RKO (cell line): ENCODE data around the gene KCNK17.

Experiments used
- DNase-seq: peaks from one replicate; pipeline ENCODE4 v3.0.0-alpha.2; 2016; ENCODE audit warnings: low spot score

The KCNK17 gene

DNA sequence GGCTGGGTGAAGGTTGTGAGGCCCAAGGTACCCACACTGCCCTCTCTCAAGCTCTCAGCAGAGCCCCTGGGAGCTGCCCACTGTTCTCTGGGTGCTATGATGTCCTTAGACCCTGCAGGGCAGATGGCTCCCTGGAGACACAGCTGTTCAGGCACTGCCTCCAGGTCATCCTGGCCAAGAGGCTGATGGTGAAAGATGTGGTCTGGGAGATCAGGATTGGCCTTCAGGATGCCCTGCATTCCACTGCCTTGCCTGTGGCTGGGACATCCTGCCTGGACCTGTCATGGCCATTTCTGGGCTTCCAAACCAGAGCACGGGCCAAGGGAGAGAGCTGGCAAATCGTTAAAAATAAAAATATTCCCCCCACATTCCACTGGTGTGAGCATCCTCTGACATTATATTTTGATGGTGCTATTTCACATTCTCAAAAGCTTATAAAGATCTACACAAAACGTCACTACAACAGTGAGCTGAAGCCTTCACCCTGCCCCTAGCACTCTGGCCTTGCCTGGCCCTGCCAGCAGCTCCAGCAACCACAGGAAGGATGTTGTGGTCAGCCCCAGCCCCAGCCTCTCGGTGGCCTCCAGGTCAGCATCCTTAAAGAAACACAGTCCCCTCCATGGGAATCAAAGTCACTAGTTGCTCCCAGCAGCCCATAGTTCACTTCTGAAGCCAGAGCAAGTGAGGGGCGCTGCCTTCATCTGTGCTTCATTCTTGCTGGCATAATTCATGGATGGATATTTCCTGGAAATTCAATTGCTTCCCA lies 21.7 kb upstream of the KCNK17 start:
- no peak for DNase-seq

DNA sequence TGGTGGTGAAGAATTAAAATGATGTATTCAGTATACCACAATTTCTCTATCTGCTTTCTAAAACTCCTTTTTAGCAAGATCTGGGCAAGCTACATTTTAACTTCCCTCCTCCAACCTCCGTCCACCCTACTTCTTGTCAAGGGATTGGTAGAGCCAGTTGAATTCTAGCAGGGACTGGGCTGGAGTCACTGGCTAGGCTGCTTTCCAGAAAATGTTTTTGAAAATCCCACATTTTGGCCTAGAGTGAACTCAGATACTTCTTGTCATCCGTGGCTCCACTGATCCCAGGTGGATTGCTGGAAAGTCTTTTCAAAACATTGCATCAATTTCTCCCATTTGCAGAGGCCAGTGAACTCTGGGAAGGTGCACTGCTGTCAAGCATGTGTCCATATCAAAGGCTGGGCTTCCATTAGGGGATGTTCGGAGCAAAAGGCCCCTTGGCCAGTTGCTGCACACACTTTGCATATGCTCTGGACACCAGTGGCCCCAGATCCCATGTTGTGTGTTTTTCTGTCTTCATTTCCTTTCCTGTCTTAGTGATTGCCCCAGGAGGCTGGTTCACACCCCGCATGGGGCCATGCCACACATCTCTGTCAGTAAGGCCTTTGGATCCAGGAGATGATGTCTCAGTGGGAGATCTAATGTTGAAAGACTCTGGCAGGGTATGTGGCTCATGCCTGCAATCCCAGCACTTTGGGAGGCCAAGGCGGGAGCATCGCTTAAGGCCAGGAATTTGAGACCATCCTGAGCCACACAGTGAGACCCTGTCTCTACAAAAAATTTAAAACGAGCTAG lies 19.6 kb upstream of the KCNK17 start:
- no peak for DNase-seq

DNA sequence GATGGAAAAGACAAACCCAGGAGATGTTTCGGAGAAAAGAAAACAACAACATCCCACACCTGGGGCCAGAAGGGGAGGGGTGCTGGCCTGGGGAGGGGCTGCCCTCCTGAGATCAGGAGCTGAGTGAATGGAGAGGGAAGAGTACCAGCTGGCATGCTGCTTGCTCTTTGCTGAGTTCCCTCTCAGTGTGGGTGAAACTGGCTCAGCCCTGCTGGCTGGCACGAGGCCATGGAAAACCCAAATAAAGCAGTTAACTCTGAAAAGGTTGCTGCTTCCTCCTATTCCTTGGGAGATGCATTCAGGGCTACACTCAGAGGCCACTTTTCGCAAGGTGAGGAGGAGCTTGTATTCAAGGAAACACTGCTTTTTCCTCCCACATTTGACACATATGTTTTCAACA lies 16.3 kb upstream of the KCNK17 start:
- DNase-seq = no peak

- no peak for DNase-seq
Observed at GRCh38 chr6:39330057-39330456, 15.8 kb upstream of the KCNK17 start.

DNA sequence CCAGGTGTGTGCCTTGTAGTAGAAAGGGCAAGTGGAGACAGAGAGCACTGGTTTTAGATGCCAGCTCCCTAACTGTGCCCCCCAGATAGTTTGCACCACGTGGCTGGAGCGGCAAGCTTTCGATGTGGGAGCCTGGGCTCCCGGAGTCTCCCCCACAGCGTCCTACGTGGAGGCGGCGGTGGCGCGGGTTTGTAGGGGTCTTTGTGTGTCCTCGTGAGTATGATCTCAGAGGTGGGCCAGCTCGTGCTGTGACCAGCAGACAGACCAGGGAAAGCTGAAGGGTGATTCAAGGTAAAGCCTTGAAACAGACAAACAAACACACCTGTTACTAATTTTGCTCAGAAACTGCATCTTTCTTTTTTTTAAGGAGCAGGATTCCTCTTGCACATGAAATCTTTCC lies 13.8 kb upstream of the KCNK17 start:
- DNase-seq = no peak

DNA sequence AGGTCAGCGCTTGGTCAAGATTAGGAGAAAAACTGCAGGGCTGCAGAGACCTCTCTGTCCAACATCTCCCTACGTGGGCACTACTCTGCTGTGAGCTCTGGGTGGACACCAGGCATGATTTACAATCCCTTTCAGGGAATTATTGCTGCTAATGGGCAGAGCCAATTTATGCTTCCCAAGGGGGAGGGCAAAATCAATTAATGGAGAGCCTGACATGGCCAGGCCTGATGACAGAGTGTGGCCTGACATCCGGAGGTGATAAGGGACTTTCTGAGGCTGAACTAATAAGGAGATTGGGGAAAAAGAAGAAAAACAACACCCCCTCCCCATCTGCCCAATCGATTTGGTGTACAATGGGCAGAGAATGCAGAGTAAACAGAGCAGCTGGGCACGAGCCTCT lies 13.3 kb upstream of the KCNK17 start:
- DNase-seq = no peak

GRCh38 chr6:39322306-39322850 lies 8.2 kb upstream of the KCNK17 start, which contains the start of gene KCNK16:
Gene KCNK16, minus strand, starts transcription at chr6:39322702. Its CDS starts 162 bp downstream, at chr6:39322540.
- DNase-seq = no peak

GRCh38 chr6:39321761-39322160 lies 7.5 kb upstream of the KCNK17 start:
- no peak for DNase-seq

DNA sequence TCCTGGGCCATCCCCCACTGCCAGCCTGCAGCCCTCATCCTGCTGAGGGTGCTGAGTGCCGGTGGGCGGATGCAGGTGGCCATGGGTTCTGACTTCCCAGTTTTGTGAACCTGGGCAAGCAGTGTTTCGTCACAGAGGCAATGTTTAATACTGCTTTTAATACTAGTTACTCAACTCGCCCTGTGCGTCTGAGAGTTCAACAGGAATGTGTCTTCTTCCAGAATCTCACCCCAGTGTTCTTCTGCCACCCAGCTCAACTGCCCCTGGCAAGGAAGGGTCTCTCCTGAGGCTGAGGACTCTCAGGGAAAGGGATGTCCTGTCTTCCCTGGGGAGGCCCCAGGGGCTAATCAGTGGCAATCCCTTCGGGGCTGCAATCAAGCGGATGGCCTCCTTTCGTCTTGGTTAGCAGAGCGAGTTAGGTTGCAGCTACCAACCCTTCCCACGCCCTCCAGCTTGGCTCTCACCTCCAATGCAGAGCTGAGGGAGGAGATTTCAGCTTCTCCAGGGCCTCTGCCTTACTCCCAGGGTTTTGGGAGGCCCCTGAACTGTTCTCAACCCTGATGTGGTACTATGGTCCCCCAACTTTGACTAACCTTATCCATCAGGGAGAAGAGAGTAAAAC lies 6.3 kb upstream of the KCNK17 start:
- DNase-seq = no peak

- DNase-seq = no peak
Observed at GRCh38 chr6:39319621-39320362, 5.6 kb upstream of the KCNK17 start.

GRCh38 chr6:39317256-39317655 lies 3.0 kb upstream of the KCNK17 start:
- no peak for DNase-seq

DNA sequence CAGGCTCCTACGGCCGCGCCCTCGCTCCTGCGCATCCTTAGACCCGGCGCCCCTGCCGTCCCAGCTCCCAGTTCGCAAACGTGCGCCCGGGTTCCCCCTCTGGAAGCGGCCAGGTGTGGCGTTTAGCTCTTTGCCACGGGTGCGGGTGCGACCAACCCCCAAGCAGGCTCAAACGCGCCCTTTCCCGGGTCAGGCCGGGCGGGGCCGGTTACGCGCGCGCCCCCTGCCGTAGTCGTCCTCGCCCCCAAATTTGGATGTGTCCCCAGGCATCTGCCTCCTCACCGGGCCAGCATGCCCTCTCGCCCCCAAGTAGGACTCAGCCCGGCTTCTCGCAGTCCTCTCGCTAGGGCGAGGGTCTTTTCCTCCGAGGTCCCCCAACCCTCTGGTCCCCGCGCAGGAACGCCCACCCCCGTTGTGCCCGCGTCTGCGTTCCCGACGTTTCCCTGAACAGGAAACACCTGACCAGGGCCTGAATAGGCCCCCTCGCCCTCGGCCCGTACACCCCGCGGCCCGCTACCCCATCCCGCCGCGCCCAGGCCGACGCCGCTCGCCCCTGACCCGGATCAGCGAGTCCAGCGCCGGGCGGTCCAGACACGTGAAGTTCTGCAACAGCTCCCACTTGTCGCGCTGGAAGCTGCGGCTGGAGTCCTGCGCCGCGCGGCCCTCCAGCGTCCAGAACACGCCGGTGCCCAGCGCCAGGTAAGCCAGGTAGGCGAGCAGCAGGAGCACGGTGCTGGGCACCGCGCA lies 520 bp downstream of the KCNK17 start:
- DNase-seq = no peak

GRCh38 chr6:39312912-39313525 lies 1.2 kb downstream of the KCNK17 start:
- no peak for DNase-seq

DNA sequence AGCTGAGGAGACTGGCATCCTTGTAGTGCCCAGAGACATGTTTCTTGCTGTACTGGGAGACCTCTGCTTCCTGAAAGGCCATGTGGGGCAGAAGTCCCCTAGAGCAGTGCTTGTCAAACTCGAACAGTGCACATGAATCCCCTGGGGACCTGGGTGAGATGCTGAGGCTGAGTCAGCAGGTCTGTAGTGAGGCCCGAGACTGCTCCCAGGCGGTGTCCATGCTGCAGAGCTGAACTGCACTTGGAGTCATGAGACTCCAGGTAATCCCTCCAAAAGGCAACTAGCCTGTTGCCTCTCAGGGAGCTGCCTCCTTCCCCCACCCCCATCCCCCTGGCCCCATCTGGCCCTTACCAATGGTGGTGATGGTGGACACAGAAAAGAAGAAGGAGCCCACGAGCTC lies 3.7 kb downstream of the KCNK17 start:
- no peak for DNase-seq

DNA sequence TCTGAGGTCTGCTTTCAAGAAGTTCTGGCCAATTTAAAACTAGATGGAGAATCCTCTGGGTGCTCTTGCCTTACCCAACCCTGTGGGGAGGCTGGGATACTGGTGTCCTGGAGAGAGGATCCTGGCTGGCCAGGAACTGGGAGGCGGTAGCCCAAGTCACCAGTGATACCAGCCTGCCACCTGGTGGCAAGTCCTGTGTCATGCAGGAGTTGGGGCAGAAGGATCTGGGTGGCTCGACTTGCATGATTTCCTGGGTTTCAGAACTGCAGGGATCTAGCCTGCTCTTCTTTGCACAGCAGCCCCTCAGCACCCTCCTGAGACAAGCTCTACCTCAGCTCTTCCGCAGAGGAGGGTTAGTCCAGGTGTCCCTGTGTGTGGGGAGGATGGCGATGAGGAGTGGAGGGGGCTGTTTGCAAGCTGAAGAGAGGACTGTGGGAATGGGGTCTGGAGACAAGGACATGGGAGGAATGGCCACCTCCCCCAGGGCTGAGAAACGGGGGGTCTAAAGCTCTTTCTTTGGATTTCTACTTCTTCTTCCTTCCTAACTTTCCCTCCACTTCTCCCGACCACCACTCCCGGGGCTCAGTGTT lies 4.2 kb downstream of the KCNK17 start:
- peak; percentile 58 for DNase-seq

- DNase-seq = no peak
Observed at GRCh38 chr6:39307462-39307861, 6.8 kb downstream of the KCNK17 start.

- no peak for DNase-seq
Observed at GRCh38 chr6:39304951-39305350, 9.3 kb downstream of the KCNK17 start.

DNA sequence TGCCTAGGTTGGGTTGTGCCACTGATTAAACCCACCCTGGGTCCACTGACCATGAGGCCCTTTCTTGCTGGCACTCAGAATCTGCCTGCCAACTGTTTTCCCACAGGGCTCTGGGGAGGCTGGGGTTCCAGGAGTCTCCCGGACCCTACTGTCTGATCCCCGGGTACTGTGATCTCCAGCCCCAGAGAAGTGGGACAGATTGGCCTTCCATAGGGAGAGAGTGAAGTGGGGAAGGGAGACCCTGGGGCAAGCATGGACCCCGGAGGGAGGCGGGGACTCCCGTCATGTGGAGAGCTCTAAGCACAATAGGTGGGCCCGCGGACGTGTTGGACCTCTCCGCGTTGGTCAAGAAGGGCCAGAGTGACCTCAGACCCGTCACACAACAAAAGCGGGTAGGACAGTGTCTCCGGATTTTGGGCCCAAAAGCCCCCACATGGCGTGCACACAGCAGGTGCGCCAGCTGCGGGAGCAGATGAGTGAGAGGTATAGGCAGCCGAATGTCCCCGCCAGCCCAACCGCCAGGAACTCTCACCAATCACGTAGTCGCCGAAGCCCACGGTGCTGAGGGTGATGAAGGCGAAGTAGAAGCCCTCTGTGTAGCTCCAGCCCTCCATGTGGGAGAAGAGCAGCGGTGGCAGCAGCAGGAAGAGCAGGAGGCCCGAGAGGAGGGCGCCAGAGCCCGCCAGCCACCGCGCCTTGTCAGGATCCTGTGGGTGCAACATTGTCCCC lies 10.6 kb downstream of the KCNK17 start:
- DNase-seq = no peak

DNA sequence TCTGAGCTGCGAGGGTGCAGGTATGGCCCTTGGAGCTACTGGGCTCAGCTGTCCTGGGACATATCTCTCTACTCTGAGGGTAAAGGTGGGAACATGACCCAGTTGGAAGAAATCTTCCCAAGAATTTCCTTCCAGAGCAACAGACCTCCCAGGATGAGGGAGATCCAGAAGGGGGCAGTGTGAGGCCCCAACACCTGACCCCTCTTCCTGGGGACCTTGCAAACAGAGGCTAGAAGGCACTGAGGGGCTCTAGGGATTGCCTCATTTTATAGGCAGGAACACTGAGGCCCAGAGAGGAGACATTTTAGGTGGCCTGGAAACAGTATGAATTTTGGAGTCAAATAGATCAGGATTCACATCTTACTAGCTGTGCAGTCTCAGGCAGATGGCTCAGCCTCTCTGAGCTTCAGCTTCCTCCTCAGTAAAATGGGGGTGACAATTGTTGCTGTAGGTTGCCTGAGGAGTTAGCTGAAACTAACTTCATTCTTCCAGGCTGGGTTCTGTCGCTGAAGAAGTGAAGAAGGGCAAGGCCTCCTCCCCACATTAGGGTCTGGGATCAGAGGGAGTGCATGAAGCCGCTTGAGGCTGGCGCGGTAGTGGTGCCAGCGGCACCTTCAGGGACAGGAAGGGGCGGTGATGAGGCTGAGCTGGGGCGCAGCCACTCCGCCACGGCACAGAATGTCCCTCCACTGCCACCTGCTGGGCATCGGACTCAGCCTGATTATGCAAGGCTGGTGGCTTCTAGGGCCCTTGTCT lies 11.4 kb downstream of the KCNK17 start:
- peak; percentile 78 for DNase-seq
